BE2C (cell line): Measurements from ENCODE around the gene LYZ.

Experiments used
- DNase-seq: peaks from one replicate; pipeline ENCODE4 v3.0.0-alpha.2; 2020
- H3K27me3 ChIP-seq: fragments of 250-450 bp; sonication (Bioruptor Pico); 2 replicates; pipeline ENCODE4 v1.5.1; 2020; ENCODE audit warnings: mild to moderate bottlenecking
- H3K36me3 ChIP-seq: fragments of 250-450 bp; sonication (Bioruptor Pico); 2 replicates; pipeline ENCODE4 v1.5.1; 2020; ENCODE audit warnings: mild to moderate bottlenecking
- H3K4me1 ChIP-seq: fragments of 250-450 bp; sonication (Bioruptor Pico); 2 replicates; pipeline ENCODE4 v1.5.1; 2020
- H3K4me3 ChIP-seq: 2 replicates; pipeline ENCODE4 v1.5.1; 2011; ENCODE audit warnings: low read depth, low read length
- H3K9me3 ChIP-seq: fragments of 250-450 bp; sonication (Bioruptor Pico); 2 replicates; pipeline ENCODE4 v1.5.1; 2020
- CTCF ChIP-seq: IDR thresholded peaks from 2 replicates; pipeline ENCODE4 v1.5.1; 2012; ENCODE audit warnings: mild to moderate bottlenecking, low read depth, low read length

The LYZ gene

GRCh38 chr12:69343357-69343756 is 4.8 kb upstream of the LYZ start:
- DNase-seq: no peak
- Histone ChIP-seq H3K27me3 (peaks cover 31% of the 10 kb centered on the region), H3K4me3 (no peak overlapping the region), H3K36me3 (no peaks in the 10 kb centered on the region), H3K4me1 (no peaks in the 10 kb centered on the region), H3K9me3 (no peaks in the 10 kb centered on the region)
- no peak for TF ChIP-seq CTCF

- Histone ChIP-seq H3K27me3 (peaks cover 35% of the 10 kb centered on the region), H3K4me3 (no peak overlapping the region), H3K36me3 (no peaks in the 10 kb centered on the region), H3K9me3 (no peaks in the 10 kb centered on the region), H3K4me1 (no peaks in the 10 kb centered on the region)
- no peak for DNase-seq
- no peak for TF ChIP-seq CTCF
These were observed 4.1 kb upstream of the LYZ start for GRCh38 chr12:69343885-69344612.

GRCh38 chr12:69345077-69345476 is 3.1 kb upstream of the LYZ start:
- Histone ChIP-seq H3K9me3 (no peaks in the 10 kb centered on the region), H3K27me3 (peaks cover 35% of the 10 kb centered on the region), H3K4me3 (no peak overlapping the region), H3K36me3 (no peaks in the 10 kb centered on the region), H3K4me1 (no peaks in the 10 kb centered on the region)
- no peak for TF ChIP-seq CTCF
- no peak for DNase-seq

- no peaks in the 10 kb centered on the region for H3K36me3 ChIP-seq
- no peaks in the 10 kb centered on the region for H3K9me3 ChIP-seq
- DNase-seq: no peak
- no peak overlapping the region for H3K4me3 ChIP-seq
- TF ChIP-seq CTCF: no peak
- peaks cover 35% of the 10 kb centered on the region for H3K27me3 ChIP-seq
- no peaks in the 10 kb centered on the region for H3K4me1 ChIP-seq
These were observed 2.4 kb upstream of the LYZ start for GRCh38 chr12:69345742-69346141.

- DNase-seq: no peak
- Histone ChIP-seq H3K4me1 (no peaks in the 10 kb centered on the region), H3K27me3 (peaks cover 28% of the 10 kb centered on the region), H3K36me3 (no peaks in the 10 kb centered on the region), H3K4me3 (no peak overlapping the region), H3K9me3 (no peaks in the 10 kb centered on the region)
- TF ChIP-seq CTCF: no peak
These were observed 1.9 kb downstream of the LYZ start for GRCh38 chr12:69350002-69350626.

GRCh38 chr12:69350777-69351176 is 2.6 kb downstream of the LYZ start:
- no peak for TF ChIP-seq CTCF
- no peaks in the 10 kb centered on the region for H3K4me1 ChIP-seq
- H3K27me3 ChIP-seq: peaks cover 28% of the 10 kb centered on the region
- H3K4me3 ChIP-seq: no peak overlapping the region
- no peak for DNase-seq
- H3K9me3 ChIP-seq: no peaks in the 10 kb centered on the region
- H3K36me3 ChIP-seq: no peaks in the 10 kb centered on the region
